ENCODE data around the gene UAP1L1. TPM values are rescaled to one million over a fixed set of nuclear protein-coding genes. Genes with fewer than 3 reads are reported as not detected.

The UAP1L1 gene
- total RNA-seq, 4 donors from 2014 or later, result 4.9 to 15.7 (median 6.6) TPM

- TF ChIP-seq POLR2A (IDR thresholded peaks at IDR 0.05) (no peak), CTCF (IDR thresholded peaks at IDR 0.05) (no peak)
- no peak overlapping the region for H3K4me3 ChIP-seq
- H3K9me3 ChIP-seq, result no peaks in the 10 kb centered on the region
- no peaks in the 10 kb centered on the region for H3K36me3 ChIP-seq
- H3K27me3 ChIP-seq, result peaks cover 0 to 32% of the 10 kb centered on the region in 2 donors
- H3K27ac ChIP-seq, result no peak overlapping the region
- no peak for DNase-seq
- H3K4me1 ChIP-seq, result peaks cover 12 to 45% (median 20%) of the 10 kb centered on the region in 4 donors
Observed at GRCh38 chr9:137048655-137049543, 28.4 kb upstream of the UAP1L1 start.

- TF ChIP-seq CTCF (IDR thresholded peaks at IDR 0.05), result peak in 4 of 6 experiments; percentile 44 to 76 (median 71)
- TF ChIP-seq POLR2A (IDR thresholded peaks at IDR 0.05), result no peak
- H3K27ac ChIP-seq, result no peak overlapping the region
- no peak overlapping the region for H3K4me3 ChIP-seq
- H3K4me1 ChIP-seq, result peaks cover 12 to 45% (median 23%) of the 10 kb centered on the region in 4 donors
- H3K36me3 ChIP-seq, result no peaks in the 10 kb centered on the region
- no peaks in the 10 kb centered on the region for H3K9me3 ChIP-seq
- peak; percentile 31 to 85 (median 80) for DNase-seq
- H3K27me3 ChIP-seq, result peaks cover 0 to 29% of the 10 kb centered on the region in 2 donors
Observed at GRCh38 chr9:137049544-137050449, 27.5 kb upstream of the UAP1L1 start.

- Histone ChIP-seq H3K27ac (no peak overlapping the region), H3K4me1 (peaks cover 15 to 46% (median 21%) of the 10 kb centered on the region in 4 donors), H3K36me3 (no peaks in the 10 kb centered on the region), H3K27me3 (peaks cover 0 to 29% of the 10 kb centered on the region in 2 donors), H3K9me3 (no peaks in the 10 kb centered on the region), H3K4me3 (no peak overlapping the region)
- TF ChIP-seq POLR2A (IDR thresholded peaks at IDR 0.05), result no peak
- TF ChIP-seq CTCF (IDR thresholded peaks at IDR 0.05), result no peak
- no peak for DNase-seq
Observed at GRCh38 chr9:137050570-137050969, 26.7 kb upstream of the UAP1L1 start.

GRCh38 chr9:137051145-137051724 is 26.1 kb upstream of the UAP1L1 start:
- Histone ChIP-seq H3K9me3 (no peaks in the 10 kb centered on the region), H3K27ac (no peak overlapping the region), H3K4me3 (no peak overlapping the region), H3K27me3 (peaks cover 0 to 29% of the 10 kb centered on the region in 2 donors), H3K4me1 (peaks cover 12 to 49% (median 15%) of the 10 kb centered on the region in 4 donors), H3K36me3 (no peaks in the 10 kb centered on the region)
- DNase-seq, result no peak
- no peak for TF ChIP-seq CTCF (IDR thresholded peaks at IDR 0.05)
- TF ChIP-seq POLR2A (IDR thresholded peaks at IDR 0.05), result no peak

- TF ChIP-seq POLR2A (IDR thresholded peaks at IDR 0.05) (no peak), CTCF (IDR thresholded peaks at IDR 0.05) (no peak)
- Histone ChIP-seq H3K4me3 (no peak overlapping the region), H3K27ac (no peak overlapping the region), H3K4me1 (peaks cover 10 to 54% (median 13%) of the 10 kb centered on the region in 4 donors), H3K36me3 (no peaks in the 10 kb centered on the region), H3K9me3 (no peaks in the 10 kb centered on the region), H3K27me3 (peaks cover 0 to 29% of the 10 kb centered on the region in 2 donors)
- no peak for DNase-seq
Observed at GRCh38 chr9:137052293-137052692, 25.0 kb upstream of the UAP1L1 start.
